ENCODE results near the gene RBM47. TPM values are rescaled to one million over a fixed set of nuclear protein-coding genes. Genes with fewer than 3 reads are reported as not detected.

RBM47 gene
- polyA plus RNA-seq, 3 donors = 79.5 to 101 (median 92.8) TPM

DNA sequence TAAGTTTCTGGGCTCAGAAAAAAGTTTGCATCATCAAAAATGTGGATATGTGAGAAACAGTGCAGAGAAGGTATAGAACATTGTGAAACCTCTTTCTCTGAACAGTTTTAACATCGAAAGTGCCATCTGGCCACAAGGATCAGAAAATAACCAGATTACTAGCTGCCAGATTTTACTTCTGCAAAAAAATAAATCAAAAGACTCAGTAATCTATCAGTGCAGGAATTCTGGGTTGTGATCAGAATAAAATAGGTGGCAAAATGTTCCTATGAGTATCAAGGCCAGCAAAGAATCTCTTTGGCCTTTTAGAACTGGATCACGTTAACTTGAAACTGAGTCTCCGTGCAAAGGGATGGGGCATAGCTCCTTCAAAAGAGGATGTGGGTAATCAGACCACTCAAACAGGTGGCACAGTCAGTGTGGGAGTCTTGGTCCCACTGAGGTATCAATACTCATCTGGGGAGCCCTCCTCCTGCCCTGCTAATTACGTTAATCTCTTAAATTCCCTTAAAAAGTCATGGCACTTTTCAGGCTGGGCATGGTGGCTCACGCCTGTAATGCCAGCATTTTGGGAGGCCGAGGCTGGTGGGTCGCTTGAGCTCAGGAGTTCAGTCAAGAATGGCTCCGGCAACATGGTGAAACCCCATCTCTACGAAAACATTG is 26.7 kb upstream of the RBM47 start:
- peaks cover 0 to 2% (median 1%) of the 10 kb centered on the region in 3 donors for H3K27me3 Mint-ChIP-seq (ENCODE audit: low read depth in 3 of 3)
- H3K9me3 Mint-ChIP-seq = no peaks in the 10 kb centered on the region
- peaks cover 35% of the 10 kb centered on the region for H3K4me1 Mint-ChIP-seq
- whole genome bisulfite sequencing (ENCODE audit: insufficient coverage) = 55% methylated on average over 8 of the region's 9 CpGs
- Histone ChIP-seq H3K4me1 (ENCODE audit: control insufficient read depth in 1 of 2, insufficient read depth in 2 of 2, low read length in 2 of 2) (peaks cover 43 to 46% of the 10 kb centered on the region in 2 donors), H3K27me3 (ENCODE audit: control insufficient read depth in 2 of 2, insufficient read depth in 2 of 2, low read length in 2 of 2) (no peaks in the 10 kb centered on the region), H3K9me3 (replicated peaks in 1 of 2; ENCODE audit: control insufficient read depth in 1 of 2, insufficient read depth in 1 of 2, low read length in 2 of 2) (no peaks in the 10 kb centered on the region), H3K27ac (ENCODE audit: low read depth in 1 of 2, low read length in 2 of 2) (peak overlapping the region in 1 of 2 donors; percentile 47), H4K20me1 (ENCODE audit: insufficient read depth, low read length) (no peaks in the 10 kb centered on the region), H3K4me2 (replicated peaks; ENCODE audit: extremely low read depth, low read length, poor library complexity, severe bottlenecking) (no peak overlapping the region), H3K9ac (ENCODE audit: insufficient read depth, low read length, poor library complexity, severe bottlenecking) (no peak overlapping the region), H3K79me2 (ENCODE audit: insufficient read depth, low read length) (no peaks in the 10 kb centered on the region), H3K4me3 (replicated peaks in 1 of 3; ENCODE audit: low read depth in 2 of 3, low read length in 3 of 3) (no peak overlapping the region), H2AFZ (ENCODE audit: insufficient read depth, low read depth, low read length, poor library complexity, severe bottlenecking) (no peak overlapping the region), H3K36me3 (replicated peaks in 1 of 2; ENCODE audit: control insufficient read depth in 1 of 2, insufficient read depth in 2 of 2, low read length in 2 of 2) (no peaks in the 10 kb centered on the region)
- DNase-seq = peak in 2 of 3 donors; percentile 29 to 37
- intact Hi-C loops (cut with micrococcal nuclease) = loop anchor here in 1 of 2 donors (10.0 kb wide), 1 partner anchor 58 kb away; no protein-coding TSS in a partner anchor
- TF ChIP-seq, protein P1, sequence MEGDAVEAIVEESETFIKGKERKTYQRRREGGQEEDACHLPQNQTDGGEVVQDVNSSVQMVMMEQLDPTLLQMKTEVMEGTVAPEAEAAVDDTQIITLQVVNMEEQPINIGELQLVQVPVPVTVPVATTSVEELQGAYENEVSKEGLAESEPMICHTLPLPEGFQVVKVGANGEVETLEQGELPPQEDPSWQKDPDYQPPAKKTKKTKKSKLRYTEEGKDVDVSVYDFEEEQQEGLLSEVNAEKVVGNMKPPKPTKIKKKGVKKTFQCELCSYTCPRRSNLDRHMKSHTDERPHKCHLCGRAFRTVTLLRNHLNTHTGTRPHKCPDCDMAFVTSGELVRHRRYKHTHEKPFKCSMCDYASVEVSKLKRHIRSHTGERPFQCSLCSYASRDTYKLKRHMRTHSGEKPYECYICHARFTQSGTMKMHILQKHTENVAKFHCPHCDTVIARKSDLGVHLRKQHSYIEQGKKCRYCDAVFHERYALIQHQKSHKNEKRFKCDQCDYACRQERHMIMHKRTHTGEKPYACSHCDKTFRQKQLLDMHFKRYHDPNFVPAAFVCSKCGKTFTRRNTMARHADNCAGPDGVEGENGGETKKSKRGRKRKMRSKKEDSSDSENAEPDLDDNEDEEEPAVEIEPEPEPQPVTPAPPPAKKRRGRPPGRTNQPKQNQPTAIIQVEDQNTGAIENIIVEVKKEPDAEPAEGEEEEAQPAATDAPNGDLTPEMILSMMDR (IDR thresholded peaks at IDR 0.05) = no peak
- H3K27ac Mint-ChIP-seq = peak overlapping the region; percentile 1 to 76 (median 66)
- H3K4me3 Mint-ChIP-seq = peak overlapping the region in 1 of 2 donors; percentile 55
- no peaks in the 10 kb centered on the region for H3K36me3 Mint-ChIP-seq

DNA sequence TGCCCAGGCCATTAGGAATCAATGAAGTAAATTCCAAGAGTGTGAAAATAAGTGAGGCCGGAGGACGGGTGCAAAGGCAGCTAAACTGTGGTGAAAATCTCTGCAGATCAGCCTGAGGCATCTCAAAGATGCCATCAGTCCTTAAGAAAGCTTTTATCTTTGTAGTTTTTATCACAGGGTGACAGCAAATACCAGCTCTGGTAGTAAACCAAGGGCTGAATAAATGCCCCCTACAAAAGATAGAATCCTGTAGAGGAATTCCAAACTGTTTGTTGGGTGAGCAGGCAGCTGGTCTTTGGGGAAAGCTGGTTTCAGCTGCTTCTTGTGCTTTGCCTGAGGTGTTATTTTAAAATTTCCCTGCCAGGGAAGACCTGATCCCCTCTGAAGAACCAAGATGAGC is 21.6 kb upstream of the RBM47 start:
- Histone ChIP-seq H3K9me3 (replicated peaks in 1 of 2; ENCODE audit: control insufficient read depth in 1 of 2, insufficient read depth in 1 of 2, low read length in 2 of 2) (no peaks in the 10 kb centered on the region), H3K27me3 (ENCODE audit: control insufficient read depth in 2 of 2, insufficient read depth in 2 of 2, low read length in 2 of 2) (no peaks in the 10 kb centered on the region), H3K36me3 (replicated peaks in 1 of 2; ENCODE audit: control insufficient read depth in 1 of 2, insufficient read depth in 2 of 2, low read length in 2 of 2) (no peaks in the 10 kb centered on the region), H3K9ac (ENCODE audit: insufficient read depth, low read length, poor library complexity, severe bottlenecking) (no peak overlapping the region), H4K20me1 (ENCODE audit: insufficient read depth, low read length) (no peaks in the 10 kb centered on the region), H3K27ac (ENCODE audit: low read depth in 1 of 2, low read length in 2 of 2) (no peak overlapping the region), H3K79me2 (ENCODE audit: insufficient read depth, low read length) (no peaks in the 10 kb centered on the region), H2AFZ (ENCODE audit: insufficient read depth, low read depth, low read length, poor library complexity, severe bottlenecking) (no peak overlapping the region), H3K4me2 (replicated peaks; ENCODE audit: extremely low read depth, low read length, poor library complexity, severe bottlenecking) (no peak overlapping the region), H3K4me3 (replicated peaks in 1 of 3; ENCODE audit: low read depth in 2 of 3, low read length in 3 of 3) (no peak overlapping the region), H3K4me1 (ENCODE audit: control insufficient read depth in 1 of 2, insufficient read depth in 2 of 2, low read length in 2 of 2) (peaks cover 40 to 45% of the 10 kb centered on the region in 2 donors)
- intact Hi-C loops (cut with micrococcal nuclease) = loop anchor here in 1 of 2 donors (10.0 kb wide), 1 partner anchor 64 kb away; no protein-coding TSS in a partner anchor
- Mint-ChIP-seq H3K4me3 (no peak overlapping the region), H3K27ac (no peak overlapping the region), H3K4me1 (peaks cover 39% of the 10 kb centered on the region), H3K9me3 (no peaks in the 10 kb centered on the region), H3K27me3 (ENCODE audit: low read depth in 3 of 3) (no peaks in the 10 kb centered on the region), H3K36me3 (no peaks in the 10 kb centered on the region)
- TF ChIP-seq, protein P1 (IDR thresholded peaks at IDR 0.05) = no peak
- 100% methylated on average over 2 of the region's 2 CpGs for WGBS (ENCODE audit: insufficient coverage)
- no peak for DNase-seq

All from CD14-positive monocyte (primary cell).